ENCODE measurements around the gene ATP6AP1. TPM values are rescaled to one million over a fixed set of nuclear protein-coding genes. Genes with fewer than 3 reads are reported as not detected.
A peak's percentile ranks its signal among the peaks of the same experiment; 100 is the strongest.

The ATP6AP1 gene
- total RNA-seq, 6 experiments from 2014 or later, result 26.5 to 41.4 (median 32.4) TPM

DNA sequence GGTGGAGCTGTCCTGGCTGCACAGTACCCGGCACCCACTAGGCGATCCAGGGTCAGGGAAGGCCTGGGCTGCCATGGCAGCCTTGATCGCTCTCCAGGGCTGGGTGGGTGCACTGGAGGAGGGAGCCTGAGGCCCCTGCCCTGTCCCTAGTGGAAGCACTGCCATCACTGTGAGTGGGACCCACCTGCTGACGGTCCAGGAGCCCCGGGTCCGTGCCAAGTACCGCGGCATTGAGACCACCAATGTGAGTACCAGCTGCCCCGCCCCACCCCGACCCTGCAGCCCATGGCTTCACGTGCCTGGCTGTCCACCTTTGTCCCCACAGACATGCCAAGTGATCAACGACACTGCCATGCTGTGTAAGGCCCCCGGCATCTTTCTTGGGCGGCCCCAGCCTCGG is 38.4 kb downstream of the ATP6AP1 start:
- Histone ChIP-seq H3K9me3 (no peaks in the 10 kb centered on the region), H3K27ac (no peak overlapping the region), H3K27me3 (no peaks in the 10 kb centered on the region), H3K36me3 (no peaks in the 10 kb centered on the region), H3K4me3 (no peak overlapping the region), H3K4me1 (no peaks in the 10 kb centered on the region)
- intact Hi-C loops (cut with DNase I), result no loop called here
- ATAC-seq (no peak), DNase-seq (peak in 1 of 3 donors; percentile 12)
- TF ChIP-seq, protein P1, sequence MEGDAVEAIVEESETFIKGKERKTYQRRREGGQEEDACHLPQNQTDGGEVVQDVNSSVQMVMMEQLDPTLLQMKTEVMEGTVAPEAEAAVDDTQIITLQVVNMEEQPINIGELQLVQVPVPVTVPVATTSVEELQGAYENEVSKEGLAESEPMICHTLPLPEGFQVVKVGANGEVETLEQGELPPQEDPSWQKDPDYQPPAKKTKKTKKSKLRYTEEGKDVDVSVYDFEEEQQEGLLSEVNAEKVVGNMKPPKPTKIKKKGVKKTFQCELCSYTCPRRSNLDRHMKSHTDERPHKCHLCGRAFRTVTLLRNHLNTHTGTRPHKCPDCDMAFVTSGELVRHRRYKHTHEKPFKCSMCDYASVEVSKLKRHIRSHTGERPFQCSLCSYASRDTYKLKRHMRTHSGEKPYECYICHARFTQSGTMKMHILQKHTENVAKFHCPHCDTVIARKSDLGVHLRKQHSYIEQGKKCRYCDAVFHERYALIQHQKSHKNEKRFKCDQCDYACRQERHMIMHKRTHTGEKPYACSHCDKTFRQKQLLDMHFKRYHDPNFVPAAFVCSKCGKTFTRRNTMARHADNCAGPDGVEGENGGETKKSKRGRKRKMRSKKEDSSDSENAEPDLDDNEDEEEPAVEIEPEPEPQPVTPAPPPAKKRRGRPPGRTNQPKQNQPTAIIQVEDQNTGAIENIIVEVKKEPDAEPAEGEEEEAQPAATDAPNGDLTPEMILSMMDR (IDR thresholded peaks at IDR 0.05), result no peak
- TF ChIP-seq POLR2A (IDR thresholded peaks at IDR 0.05), result no peak
- WGBS (ENCODE audit: insufficient coverage, low coverage, low lambda C conversion rate, missing lambda C conversion rate), result no CpG with 5 or more reads among the region's 15 CpGs

DNA sequence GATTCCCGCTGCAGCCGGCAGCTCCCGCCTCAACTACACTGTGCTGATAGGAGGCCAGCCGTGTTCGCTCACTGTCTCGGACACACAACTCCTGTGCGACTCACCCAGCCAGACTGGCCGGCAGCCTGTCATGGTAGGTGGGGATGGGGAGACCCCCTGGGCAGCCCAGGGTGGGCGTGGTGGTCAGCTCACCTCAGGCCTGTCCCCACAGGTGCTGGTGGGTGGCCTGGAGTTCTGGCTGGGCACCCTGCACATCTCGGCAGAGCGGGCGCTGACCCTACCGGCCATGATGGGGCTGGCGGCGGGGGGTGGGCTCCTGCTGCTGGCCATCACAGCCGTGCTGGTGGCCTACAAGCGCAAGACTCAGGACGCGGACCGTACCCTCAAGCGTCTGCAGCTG is 39.1 kb downstream of the ATP6AP1 start:
- DNase-seq (peak in 1 of 3 donors; percentile 12), ATAC-seq (no peak)
- H3K9me3 ChIP-seq, result no peaks in the 10 kb centered on the region
- no peaks in the 10 kb centered on the region for H3K27me3 ChIP-seq
- H3K4me3 ChIP-seq, result no peak overlapping the region
- H3K4me1 ChIP-seq, result no peaks in the 10 kb centered on the region
- 87% methylated on average over 3 of the region's 21 CpGs for WGBS (ENCODE audit: insufficient coverage, low coverage, low lambda C conversion rate, missing lambda C conversion rate)
- intact Hi-C loops (cut with DNase I), result no loop called here
- H3K27ac ChIP-seq, result no peak overlapping the region
- no peaks in the 10 kb centered on the region for H3K36me3 ChIP-seq
- TF ChIP-seq POLR2A (IDR thresholded peaks at IDR 0.05), result no peak

DNA sequence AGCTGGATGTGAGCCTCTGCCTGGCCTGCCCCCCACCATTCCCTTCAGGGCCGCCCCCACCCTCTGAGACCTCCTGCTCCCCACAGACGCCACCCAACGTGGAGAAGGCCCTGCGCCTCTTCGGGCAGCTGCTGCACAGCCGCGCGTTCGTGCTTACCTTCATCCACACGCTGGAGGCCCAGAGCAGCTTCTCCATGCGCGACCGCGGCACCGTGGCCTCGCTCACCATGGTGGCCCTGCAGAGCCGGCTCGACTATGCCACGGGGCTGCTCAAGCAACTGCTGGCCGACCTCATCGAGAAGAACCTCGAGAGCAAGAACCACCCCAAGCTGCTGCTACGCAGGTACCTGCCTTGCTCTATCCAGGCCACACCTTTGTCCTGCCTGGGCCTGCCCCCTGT is 39.7 kb downstream of the ATP6AP1 start:
- ATAC-seq, result no peak
- H3K36me3 ChIP-seq, result no peaks in the 10 kb centered on the region
- TF ChIP-seq, protein P1 (IDR thresholded peaks at IDR 0.05), result no peak
- no peak for TF ChIP-seq POLR2A (IDR thresholded peaks at IDR 0.05)
- H3K27ac ChIP-seq, result no peak overlapping the region
- peak in 1 of 3 donors; percentile 13 for DNase-seq
- WGBS (ENCODE audit: insufficient coverage, low coverage, low lambda C conversion rate, missing lambda C conversion rate), result 95% methylated on average over 7 of the region's 23 CpGs
- no peaks in the 10 kb centered on the region for H3K27me3 ChIP-seq
- no peak overlapping the region for H3K4me3 ChIP-seq
- H3K9me3 ChIP-seq, result no peaks in the 10 kb centered on the region
- no peaks in the 10 kb centered on the region for H3K4me1 ChIP-seq
- intact Hi-C loops (cut with DNase I), result no loop called here

DNA sequence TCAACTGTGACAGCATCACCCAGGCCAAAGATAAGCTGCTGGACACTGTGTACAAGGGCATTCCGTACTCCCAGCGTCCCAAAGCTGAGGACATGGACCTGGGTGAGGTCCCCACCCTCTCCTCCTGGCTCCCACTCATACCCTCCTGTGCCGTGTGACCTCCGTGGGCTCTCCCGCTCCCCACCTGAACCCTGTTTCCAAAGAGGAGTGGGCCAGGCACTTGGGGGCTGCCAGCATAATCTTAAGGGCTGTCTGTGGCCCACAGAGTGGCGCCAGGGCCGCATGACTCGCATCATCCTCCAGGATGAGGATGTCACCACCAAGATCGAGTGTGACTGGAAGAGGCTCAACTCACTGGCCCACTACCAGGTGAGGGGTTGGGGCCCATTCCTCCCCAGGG is 40.6 kb downstream of the ATP6AP1 start:
- 74% methylated on average over 3 of the region's 9 CpGs for WGBS (ENCODE audit: insufficient coverage, low coverage, low lambda C conversion rate, missing lambda C conversion rate)
- TF ChIP-seq, protein P1 (IDR thresholded peaks at IDR 0.05), result no peak
- TF ChIP-seq POLR2A (IDR thresholded peaks at IDR 0.05), result no peak
- intact Hi-C loops (cut with DNase I), result no loop called here
- Histone ChIP-seq H3K27me3 (no peaks in the 10 kb centered on the region), H3K4me1 (no peaks in the 10 kb centered on the region), H3K9me3 (no peaks in the 10 kb centered on the region), H3K4me3 (no peak overlapping the region), H3K36me3 (no peaks in the 10 kb centered on the region), H3K27ac (no peak overlapping the region)
- DNase-seq, result no peak
- no peak for ATAC-seq

DNA sequence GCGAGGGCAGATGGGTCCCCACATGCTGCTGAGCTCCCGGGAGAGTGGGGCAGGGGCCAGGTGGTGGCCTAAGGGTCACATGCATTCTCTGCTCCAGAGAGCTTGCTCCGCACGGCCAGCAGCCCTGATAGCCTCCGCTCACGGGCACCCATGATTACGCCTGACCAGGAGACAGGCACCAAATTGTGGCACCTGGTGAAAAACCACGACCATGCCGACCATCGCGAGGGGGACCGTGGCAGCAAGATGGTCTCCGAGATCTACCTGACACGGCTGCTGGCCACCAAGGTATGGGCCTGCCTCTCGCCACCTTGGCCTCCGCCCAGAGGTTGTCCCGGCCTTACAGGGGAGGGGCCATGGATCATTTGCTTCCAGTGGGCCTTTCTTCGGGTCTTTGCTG is 41.4 kb downstream of the ATP6AP1 start:
- no peak overlapping the region for H3K4me3 ChIP-seq
- no peak for ATAC-seq
- H3K27me3 ChIP-seq, result no peaks in the 10 kb centered on the region
- WGBS (ENCODE audit: insufficient coverage, low coverage, low lambda C conversion rate, missing lambda C conversion rate), result no CpG with 5 or more reads among the region's 18 CpGs
- intact Hi-C loops (cut with DNase I), result no loop called here
- no peak overlapping the region for H3K27ac ChIP-seq
- no peaks in the 10 kb centered on the region for H3K4me1 ChIP-seq
- no peak for TF ChIP-seq POLR2A (IDR thresholded peaks at IDR 0.05)
- TF ChIP-seq, protein P1 (IDR thresholded peaks at IDR 0.05), result no peak
- H3K9me3 ChIP-seq, result no peaks in the 10 kb centered on the region
- no peaks in the 10 kb centered on the region for H3K36me3 ChIP-seq
- DNase-seq, result peak in 1 of 3 donors; percentile 14
